ENCODE results near the gene PRSS48. TPM values are rescaled to one million over a fixed set of nuclear protein-coding genes. Genes with fewer than 3 reads are reported as not detected.
"Not testable (repeated sequence)": the region's sequence is repeated elsewhere in the genome, so short reads cannot be mapped to it uniquely, and the experiment has no call there.

PRSS48 gene
- total RNA-seq, 1 donor from 2014 or later: not detected

DNA sequence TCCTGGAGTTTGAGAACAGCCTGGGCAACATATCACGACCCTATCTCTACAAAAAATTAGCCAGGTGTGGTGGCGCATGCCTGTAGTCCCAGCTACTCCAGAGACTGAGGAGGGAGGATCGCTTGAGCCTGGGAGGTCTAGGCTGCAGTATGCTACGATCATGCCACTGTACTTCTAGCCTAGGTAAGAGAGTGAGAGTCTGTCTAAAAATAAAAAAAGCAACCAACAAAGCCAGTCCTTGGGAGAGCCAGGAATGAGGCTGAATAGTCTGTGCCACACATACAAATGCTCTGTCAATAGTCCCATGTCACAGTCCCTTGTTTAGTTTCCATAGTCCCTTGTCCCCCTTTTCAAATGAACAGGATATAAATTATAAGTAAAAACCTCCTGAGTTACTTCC is 19.3 kb upstream of the PRSS48 start:
- ATAC-seq: peak; percentile 84
- intact Hi-C loops (cut with micrococcal nuclease): no loop called here
- no peak for DNase-seq

DNA sequence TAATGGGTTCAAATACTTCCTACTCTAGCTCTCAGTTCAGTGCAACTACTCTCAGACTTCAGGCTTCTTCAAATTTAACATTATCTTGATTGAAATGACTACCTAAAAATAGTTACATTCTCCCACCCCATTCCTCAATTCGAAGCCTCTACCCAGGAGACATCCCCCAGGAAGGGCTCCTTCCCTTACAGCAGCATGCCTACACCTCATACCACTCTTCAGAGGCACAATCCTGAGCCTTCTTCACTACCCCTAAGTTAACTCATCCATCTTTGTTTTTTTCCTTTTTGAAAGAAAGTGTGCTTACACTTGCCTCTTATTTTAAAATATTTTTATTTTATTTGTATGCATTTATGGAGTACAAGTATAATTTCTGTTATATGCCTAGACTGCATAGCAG is 17.2 kb upstream of the PRSS48 start:
- intact Hi-C loops (cut with micrococcal nuclease): no loop called here
- no peak for ATAC-seq
- DNase-seq: no peak

DNA sequence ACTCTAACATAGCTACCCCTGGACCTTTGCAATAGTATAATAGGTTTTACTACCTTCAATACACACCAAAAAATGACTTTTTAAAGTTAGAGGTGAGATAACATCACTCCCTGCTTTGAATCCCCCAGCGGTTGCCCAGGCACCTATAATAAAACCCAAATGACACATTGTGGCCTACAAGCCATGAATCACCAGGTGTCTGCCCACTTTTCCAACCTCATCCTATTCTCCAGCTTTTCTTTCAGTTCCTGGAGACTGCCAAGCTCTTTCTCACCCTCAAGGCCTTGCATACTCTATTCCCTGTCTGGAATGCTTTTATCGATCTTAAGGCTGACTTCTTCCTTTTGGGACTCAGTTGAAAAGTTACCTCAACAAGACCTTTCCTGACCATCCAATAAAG is 16.4 kb upstream of the PRSS48 start:
- ATAC-seq: no peak
- intact Hi-C loops (cut with micrococcal nuclease): no loop called here
- DNase-seq: no peak

- DNase-seq (no peak), ATAC-seq (peak; percentile 64)
- intact Hi-C loops (cut with micrococcal nuclease): no loop called here
Observed at GRCh38 chr4:151263455-151263854, 13.5 kb upstream of the PRSS48 start.

DNA sequence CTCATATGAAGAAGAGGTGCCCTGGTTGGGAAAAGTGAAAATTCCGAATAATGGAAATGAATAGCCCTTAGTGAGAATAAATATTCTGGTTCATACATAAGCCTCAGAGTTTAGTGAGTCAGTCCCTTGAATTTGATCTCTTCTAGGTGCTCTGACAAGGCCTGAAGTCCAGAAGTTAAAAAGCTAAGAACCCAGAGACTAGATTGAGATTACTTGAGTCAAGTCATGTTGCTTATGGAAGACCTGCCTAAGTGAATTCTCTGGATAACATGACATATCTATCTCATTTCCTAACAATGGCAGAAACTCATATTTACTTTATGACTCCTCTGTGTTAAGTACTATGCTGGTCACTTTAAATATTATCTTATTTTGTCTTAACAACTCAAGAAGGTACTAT is 10.5 kb upstream of the PRSS48 start:
- intact Hi-C loops (cut with micrococcal nuclease): no loop called here
- ATAC-seq (no peak), DNase-seq (no peak)

DNA sequence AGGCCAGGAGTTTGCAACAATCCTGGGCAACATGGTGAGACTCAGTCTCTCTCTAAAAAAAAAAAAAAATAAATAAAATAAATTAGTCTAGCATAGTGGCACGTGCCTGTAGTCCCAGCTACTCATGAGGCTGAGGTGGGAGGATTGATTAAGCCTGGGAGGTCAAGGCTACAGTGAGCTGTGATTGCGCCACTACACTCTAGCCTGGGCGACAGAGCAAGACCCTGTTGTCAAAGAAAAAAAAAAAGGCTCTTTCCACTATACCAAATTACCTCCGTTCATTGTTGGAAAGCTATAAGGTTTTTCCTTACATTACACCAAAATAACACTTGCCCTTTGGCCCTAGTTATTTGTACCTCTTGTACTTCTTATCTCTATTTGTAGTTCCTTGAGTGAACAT is 9.9 kb upstream of the PRSS48 start:
- DNase-seq (no peak), ATAC-seq (no peak)
- intact Hi-C loops (cut with micrococcal nuclease): no loop called here

DNA sequence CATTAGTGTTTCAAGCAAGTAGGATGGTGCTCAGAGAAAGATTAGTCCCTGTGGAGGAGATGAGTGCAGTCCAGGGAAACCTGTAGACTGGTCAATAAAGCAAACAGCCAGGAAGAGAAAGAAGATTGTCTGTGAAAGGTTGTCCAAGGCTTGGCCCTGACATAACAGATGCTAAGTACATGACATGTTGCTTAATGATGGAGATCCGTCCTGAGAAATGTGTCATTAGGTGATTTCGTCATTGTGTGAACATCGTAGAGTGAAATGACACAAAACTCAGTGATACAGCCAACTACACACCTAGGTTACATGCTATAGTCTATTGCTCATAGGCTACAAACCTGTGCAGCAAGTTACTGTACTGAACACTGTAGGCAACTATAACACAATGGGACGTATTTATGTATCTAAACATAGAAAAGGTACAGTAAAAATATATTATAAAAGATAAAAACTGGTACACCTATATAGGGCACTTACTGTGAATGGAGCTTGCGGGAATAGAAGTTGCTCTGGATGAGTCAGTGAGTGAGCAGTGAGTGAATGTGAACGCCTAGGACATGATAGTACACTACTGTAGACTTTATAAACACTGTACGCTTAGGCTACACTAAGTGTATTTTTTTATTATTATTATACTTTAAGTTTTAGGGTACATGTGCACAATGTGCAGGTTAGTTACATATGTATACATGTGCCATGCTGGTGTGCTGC is 9.0 kb upstream of the PRSS48 start:
- intact Hi-C loops (cut with micrococcal nuclease): no loop called here
- DNase-seq (no peak), ATAC-seq (no peak)

DNA sequence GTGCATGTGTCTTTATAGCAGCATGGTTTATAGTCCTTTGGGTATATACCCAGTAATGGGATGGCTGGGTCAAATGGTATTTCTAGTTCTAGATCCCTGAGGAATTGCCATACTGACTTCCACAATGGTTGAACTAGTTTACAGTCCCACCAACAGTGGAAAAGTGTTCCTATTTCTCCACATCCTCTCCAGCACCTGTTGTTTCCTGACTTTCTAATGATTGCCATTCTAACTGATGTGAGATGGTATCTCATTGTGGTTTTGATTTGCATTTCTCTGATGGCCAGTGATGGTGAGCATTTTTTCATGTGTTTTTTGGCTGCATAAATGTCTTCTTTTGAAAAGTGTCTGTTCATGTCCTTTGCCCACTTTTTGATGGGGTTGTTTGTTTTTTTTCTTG is 8.1 kb upstream of the PRSS48 start:
- ATAC-seq; DNase-seq; intact Hi-C loops (cut with micrococcal nuclease): not testable (repeated sequence)

DNA sequence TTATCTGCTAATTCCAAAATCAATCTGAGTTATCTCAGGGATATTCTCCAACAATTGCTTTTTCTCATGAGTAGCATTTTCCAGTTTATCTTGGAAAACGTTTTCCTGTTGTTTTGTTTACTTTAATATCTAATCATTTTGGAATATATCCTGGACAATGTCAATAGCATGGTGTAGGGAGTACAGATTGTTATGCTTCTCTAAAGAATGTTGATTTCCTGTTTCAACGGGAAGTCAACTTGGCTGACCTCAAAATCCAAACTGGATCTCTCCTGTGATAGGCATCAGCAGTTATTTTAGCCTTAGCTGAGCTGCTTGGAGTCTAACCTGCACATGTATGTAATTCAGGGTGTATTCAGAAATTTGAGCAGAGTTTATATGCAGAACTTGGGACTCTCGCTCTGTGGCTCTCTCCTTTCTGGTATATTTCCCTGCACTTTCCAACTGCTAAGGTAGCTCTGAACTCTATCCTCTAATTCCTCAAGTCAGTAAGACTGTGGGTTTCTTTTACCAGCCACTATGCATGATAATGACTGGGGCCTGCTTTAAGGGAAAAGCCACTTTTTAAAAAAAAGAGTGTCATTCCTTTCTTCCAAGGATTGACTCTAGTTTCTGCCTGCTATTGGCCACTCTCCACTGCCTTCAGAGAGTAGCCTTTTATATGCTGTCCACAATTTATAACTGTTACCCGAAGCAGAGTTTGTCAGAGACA is 7.7 kb downstream of the PRSS48 start:
- DNase-seq (no peak), ATAC-seq (peak; percentile 53)
- intact Hi-C loops (cut with micrococcal nuclease): no loop called here

GRCh38 chr4:151287409-151287808 is 10.4 kb downstream of the PRSS48 start:
- intact Hi-C loops (cut with micrococcal nuclease): no loop called here
- no peak for DNase-seq
- no peak for ATAC-seq

DNA sequence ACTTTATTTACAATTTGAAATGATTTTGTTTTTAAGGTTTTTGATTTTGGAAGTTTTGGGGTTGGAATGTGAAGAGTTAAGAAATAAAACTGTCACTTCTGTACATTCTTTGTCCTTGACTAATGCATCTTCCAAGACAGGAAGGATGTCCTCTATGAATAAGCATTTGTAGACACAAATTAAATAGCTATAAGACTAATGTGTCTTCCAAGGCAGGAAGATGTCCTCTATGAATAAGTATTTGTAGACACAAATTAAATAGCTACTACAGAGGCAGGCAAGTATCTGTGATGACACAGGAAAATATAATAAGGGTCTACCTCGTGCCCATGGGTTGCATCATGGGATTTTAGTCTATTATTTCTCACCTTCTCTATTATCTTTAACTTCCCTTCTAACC is 14.5 kb downstream of the PRSS48 start:
- ATAC-seq: no peak
- intact Hi-C loops (cut with micrococcal nuclease): no loop called here
- DNase-seq: no peak

GRCh38 chr4:151292038-151292437 is 15.1 kb downstream of the PRSS48 start:
- DNase-seq (no peak), ATAC-seq (no peak)
- intact Hi-C loops (cut with micrococcal nuclease): no loop called here

- intact Hi-C loops (cut with micrococcal nuclease): no loop called here
- ATAC-seq: no peak
- DNase-seq: no peak
Observed at GRCh38 chr4:151294833-151295496, 18.0 kb downstream of the PRSS48 start.

- intact Hi-C loops (cut with micrococcal nuclease): no loop called here
- ATAC-seq: no peak
- DNase-seq: no peak
Observed at GRCh38 chr4:151296227-151296626, 19.3 kb downstream of the PRSS48 start.

DNA sequence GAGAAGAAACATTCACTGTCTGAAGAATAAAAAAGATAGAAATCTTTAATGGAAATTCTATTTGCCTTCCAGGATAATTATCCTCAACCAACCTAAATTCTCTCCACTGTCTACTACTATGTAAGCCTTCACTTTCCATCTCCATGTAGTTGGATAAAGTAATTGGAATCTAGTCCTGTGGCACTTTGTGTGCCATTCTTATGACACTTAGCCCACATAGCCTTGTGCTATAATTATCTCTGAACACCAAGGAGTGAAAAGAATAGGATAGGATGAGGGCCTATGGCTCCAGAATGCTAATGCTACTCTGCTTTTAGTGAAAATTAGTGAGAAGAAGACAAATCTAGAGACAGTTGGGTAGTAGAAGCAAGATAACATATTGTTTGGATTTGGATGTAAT is 20.2 kb downstream of the PRSS48 start:
- ATAC-seq: peak; percentile 88
- intact Hi-C loops (cut with micrococcal nuclease): no loop called here

GRCh38 chr4:151302432-151302831 is 25.5 kb downstream of the PRSS48 start:
- intact Hi-C loops (cut with micrococcal nuclease): no loop called here
- DNase-seq (no peak), ATAC-seq (no peak)

More for the DNA sequence above, 20.2 kb downstream of the PRSS48 start:
- DNase-seq: no peak

- ATAC-seq (no peak), DNase-seq (no peak)
- intact Hi-C loops (cut with micrococcal nuclease): no loop called here
Observed at GRCh38 chr4:151304226-151304625, 27.3 kb downstream of the PRSS48 start.

GRCh38 chr4:151304755-151305154 is 27.8 kb downstream of the PRSS48 start:
- ATAC-seq (peak; percentile 70), DNase-seq (no peak)
- intact Hi-C loops (cut with micrococcal nuclease): no loop called here

- DNase-seq: no peak
- intact Hi-C loops (cut with micrococcal nuclease): no loop called here
- no peak for ATAC-seq
Observed at GRCh38 chr4:151310124-151310728, 33.3 kb downstream of the PRSS48 start.

Measured in left ventricle myocardium superior (tissue), 1 donor.